Measurements from ENCODE around the gene KCNA5. TPM values are rescaled to one million over a fixed set of nuclear protein-coding genes. Genes with fewer than 3 reads are reported as not detected.

The KCNA5 gene
- not detected for polyA plus RNA-seq (2013, experiment 1 of 2)
- polyA plus RNA-seq (2013, experiment 2 of 2) = not detected

DNA sequence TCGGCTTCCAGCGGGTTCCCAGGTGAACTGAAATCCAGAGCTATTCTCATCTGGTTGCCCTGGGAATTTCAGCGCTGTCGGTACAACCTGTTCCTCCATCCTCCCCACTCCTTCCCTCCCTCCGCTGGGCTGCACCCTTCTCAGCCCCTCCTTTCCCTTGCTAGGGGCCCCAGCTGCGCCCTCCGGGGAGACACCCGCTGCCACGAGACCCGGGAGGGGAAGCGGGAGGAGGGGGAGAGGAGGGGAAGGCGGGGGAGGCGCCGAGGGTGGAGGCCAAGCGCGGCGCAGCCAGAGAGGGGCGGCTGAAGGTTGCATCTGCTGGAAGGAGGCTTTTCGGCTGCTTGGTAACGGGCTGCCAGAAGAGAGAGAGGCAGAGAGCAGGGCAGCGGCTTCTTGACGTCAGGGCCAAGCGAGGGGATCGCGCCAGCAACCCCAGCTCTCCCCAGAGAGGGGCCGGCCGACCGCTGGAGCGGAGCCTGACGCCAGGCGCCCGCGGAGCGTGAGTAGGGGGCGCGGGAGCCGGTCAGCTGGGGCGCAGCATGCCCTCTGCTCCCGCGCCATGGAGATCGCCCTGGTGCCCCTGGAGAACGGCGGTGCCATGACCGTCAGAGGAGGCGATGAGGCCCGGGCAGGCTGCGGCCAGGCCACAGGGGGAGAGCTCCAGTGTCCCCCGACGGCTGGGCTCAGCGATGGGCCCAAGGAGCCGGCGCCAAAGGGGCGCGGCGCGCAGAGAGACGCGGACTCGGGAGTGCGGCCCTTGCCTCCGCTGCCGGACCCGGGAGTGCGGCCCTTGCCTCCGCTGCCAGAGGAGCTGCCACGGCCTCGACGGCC lies at the start of gene KCNA5:
TSS of gene KCNA5 (plus strand) at position 291 of the 831 bp plus-strand sequence. CDS start at position 560, 269 bp downstream.
- H3K9me3 ChIP-seq (ENCODE audit: control insufficient read depth, low read length) = peaks cover 6% of the 10 kb centered on the region
- no peaks in the 10 kb centered on the region for H3K79me1 ChIP-seq (replicated peaks; ENCODE audit: low read length, poor library complexity, severe bottlenecking)
- H3K4me2 ChIP-seq (ENCODE audit: low read length, poor library complexity, severe bottlenecking) = no peak within 1 kb of the TSS
- no peak within 1 kb of the TSS for H3K27ac ChIP-seq (ENCODE audit: low read length, poor library complexity, severe bottlenecking)
- no peak within 1 kb of the TSS for H3K4ac ChIP-seq (ENCODE audit: low read depth in 1 of 2, low read length in 2 of 2)
- no peak for DNase-seq
- H2AFZ ChIP-seq (ENCODE audit: low read depth, low read length) = no peak within 1 kb of the TSS
- WGBS = 4% methylated on average over 63 of the region's 68 CpGs
- no peak within 1 kb of the TSS for H4K91ac ChIP-seq (ENCODE audit: low read length)
- H3K18ac ChIP-seq (ENCODE audit: low read depth in 1 of 2, low read length in 2 of 2) = no peak within 1 kb of the TSS
- H3K36me3 ChIP-seq (ENCODE audit: control insufficient read depth in 1 of 2, insufficient read depth in 2 of 2, low read depth in 1 of 2, low read length in 2 of 2) = no peaks in the 10 kb centered on the region
- H3K27me3 ChIP-seq (ENCODE audit: control insufficient read depth in 1 of 2, insufficient read depth in 1 of 2, low read length in 2 of 2) = peaks cover 52 to 87% of the 10 kb centered on the region in 2 experiments
- peak within 1 kb of the TSS in 1 of 2 experiments; percentile 59 for H3K23ac ChIP-seq (ENCODE audit: low read length in 2 of 2)
- no peak within 1 kb of the TSS for H2AK5ac ChIP-seq (ENCODE audit: low read length, severe bottlenecking)
- H3K14ac ChIP-seq (ENCODE audit: low read length in 2 of 2) = no peak within 1 kb of the TSS
- no peak within 1 kb of the TSS for H2BK12ac ChIP-seq (ENCODE audit: low read length in 2 of 2)
- H2BK120ac ChIP-seq (ENCODE audit: low read depth, low read length) = no peak within 1 kb of the TSS
- no peak within 1 kb of the TSS for H3K4me3 ChIP-seq (ENCODE audit: insufficient read depth in 1 of 2, low read depth in 1 of 2, low read length in 2 of 2)
- no peaks in the 10 kb centered on the region for H3K4me1 ChIP-seq (ENCODE audit: control insufficient read depth, insufficient read depth, low read depth, low read length)
- no peak within 1 kb of the TSS for H2BK5ac ChIP-seq (ENCODE audit: low read depth, low read length, poor library complexity, severe bottlenecking)
- H2BK15ac ChIP-seq (ENCODE audit: low read depth, poor library complexity, severe bottlenecking) = no peak within 1 kb of the TSS
- H4K8ac ChIP-seq (ENCODE audit: low read length) = no peak within 1 kb of the TSS
- H3K9ac ChIP-seq (ENCODE audit: low read length) = no peak within 1 kb of the TSS

DNA sequence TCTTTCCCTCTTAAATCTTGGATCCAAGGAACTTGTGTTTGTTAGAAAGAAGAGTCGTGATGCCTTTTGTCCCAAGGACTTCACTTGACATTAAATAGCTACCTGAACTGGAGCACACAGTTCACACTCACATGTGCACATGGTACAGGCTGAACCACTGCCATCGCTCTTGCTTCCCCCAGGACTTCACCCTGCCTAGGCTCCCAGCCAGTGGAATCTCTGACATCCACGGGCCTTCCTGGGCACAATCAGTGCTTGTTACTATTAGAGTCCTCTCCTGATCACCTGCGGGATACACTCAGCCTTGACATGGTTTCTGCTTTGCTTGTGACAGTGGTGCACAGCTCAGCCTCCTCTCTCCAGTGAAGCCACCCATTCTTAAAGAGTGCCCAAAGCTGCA lies 49.1 kb upstream of the KCNA5 start:
- Histone ChIP-seq H2BK15ac (ENCODE audit: low read depth, poor library complexity, severe bottlenecking) (no peak overlapping the region), H2BK120ac (ENCODE audit: low read depth, low read length) (no peak overlapping the region), H4K91ac (ENCODE audit: low read length) (no peak overlapping the region)

DNA sequence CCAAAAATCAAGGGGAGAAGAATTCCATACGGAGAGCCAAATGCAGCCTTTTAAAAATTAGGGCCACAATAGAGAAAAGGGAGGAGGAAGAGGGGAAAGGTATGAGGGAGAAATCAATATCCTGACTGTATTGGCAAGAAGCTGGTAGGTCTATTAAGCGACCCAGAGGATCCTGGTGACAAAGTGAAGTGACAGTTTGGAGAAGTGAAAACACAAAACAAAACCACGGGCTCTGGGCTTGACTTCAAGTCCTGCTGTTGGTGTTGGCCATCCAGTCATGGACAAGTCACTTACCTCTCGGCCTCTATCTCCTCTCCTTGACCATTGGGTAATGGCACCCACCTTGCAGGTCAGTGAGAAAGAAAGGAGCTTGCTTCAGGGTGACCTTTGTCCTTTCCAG lies 47.0 kb upstream of the KCNA5 start:
- H4K91ac ChIP-seq (ENCODE audit: low read length) = no peak overlapping the region
- no peak for DNase-seq
- no peak overlapping the region for H4K8ac ChIP-seq (ENCODE audit: low read length)
- no peak overlapping the region for H2AFZ ChIP-seq (ENCODE audit: low read depth, low read length)
- no peaks in the 10 kb centered on the region for H3K9me3 ChIP-seq (ENCODE audit: control insufficient read depth, low read length)
- no peak overlapping the region for H3K27ac ChIP-seq (ENCODE audit: low read length, poor library complexity, severe bottlenecking)
- no peak overlapping the region for H3K4me3 ChIP-seq (ENCODE audit: insufficient read depth in 1 of 2, low read depth in 1 of 2, low read length in 2 of 2)
- H2AK5ac ChIP-seq (ENCODE audit: low read length, severe bottlenecking) = no peak overlapping the region
- H3K79me1 ChIP-seq (replicated peaks; ENCODE audit: low read length, poor library complexity, severe bottlenecking) = no peaks in the 10 kb centered on the region
- 67% methylated on average over 4 of the region's 4 CpGs for WGBS
- no peak overlapping the region for H3K14ac ChIP-seq (ENCODE audit: low read length in 2 of 2)
- no peak overlapping the region for H3K18ac ChIP-seq (ENCODE audit: low read depth in 1 of 2, low read length in 2 of 2)
- no peak overlapping the region for H2BK15ac ChIP-seq (ENCODE audit: low read depth, poor library complexity, severe bottlenecking)
- no peak overlapping the region for H2BK120ac ChIP-seq (ENCODE audit: low read depth, low read length)
- H3K23ac ChIP-seq (ENCODE audit: low read length in 2 of 2) = no peak overlapping the region
- no peaks in the 10 kb centered on the region for H3K36me3 ChIP-seq (ENCODE audit: control insufficient read depth in 1 of 2, insufficient read depth in 2 of 2, low read depth in 1 of 2, low read length in 2 of 2)
- no peak overlapping the region for H3K4me2 ChIP-seq (ENCODE audit: low read length, poor library complexity, severe bottlenecking)
- H3K4me1 ChIP-seq (ENCODE audit: control insufficient read depth, insufficient read depth, low read depth, low read length) = peaks cover 7% of the 10 kb centered on the region
- H2BK12ac ChIP-seq (ENCODE audit: low read length in 2 of 2) = no peak overlapping the region
- no peak overlapping the region for H3K4ac ChIP-seq (ENCODE audit: low read depth in 1 of 2, low read length in 2 of 2)
- peaks cover 0 to 16% of the 10 kb centered on the region in 2 experiments for H3K27me3 ChIP-seq (ENCODE audit: control insufficient read depth in 1 of 2, insufficient read depth in 1 of 2, low read length in 2 of 2)
- no peak overlapping the region for H2BK5ac ChIP-seq (ENCODE audit: low read depth, low read length, poor library complexity, severe bottlenecking)
- H3K9ac ChIP-seq (ENCODE audit: low read length) = no peak overlapping the region

More for the DNA sequence above, 49.1 kb upstream of the KCNA5 start:
- Histone ChIP-seq H3K9me3 (ENCODE audit: control insufficient read depth, low read length) (no peaks in the 10 kb centered on the region), H3K27me3 (ENCODE audit: control insufficient read depth in 1 of 2, insufficient read depth in 1 of 2, low read length in 2 of 2) (no peaks in the 10 kb centered on the region), H2AK5ac (ENCODE audit: low read length, severe bottlenecking) (no peak overlapping the region), H3K18ac (ENCODE audit: low read depth in 1 of 2, low read length in 2 of 2) (no peak overlapping the region), H3K23ac (ENCODE audit: low read length in 2 of 2) (no peak overlapping the region), H2BK5ac (ENCODE audit: low read depth, low read length, poor library complexity, severe bottlenecking) (no peak overlapping the region), H3K27ac (ENCODE audit: low read length, poor library complexity, severe bottlenecking) (no peak overlapping the region), H3K36me3 (ENCODE audit: control insufficient read depth in 1 of 2, insufficient read depth in 2 of 2, low read depth in 1 of 2, low read length in 2 of 2) (no peaks in the 10 kb centered on the region), H3K4me2 (ENCODE audit: low read length, poor library complexity, severe bottlenecking) (no peak overlapping the region), H3K4me1 (ENCODE audit: control insufficient read depth, insufficient read depth, low read depth, low read length) (peaks cover 7% of the 10 kb centered on the region), H2AFZ (ENCODE audit: low read depth, low read length) (no peak overlapping the region), H3K4me3 (ENCODE audit: insufficient read depth in 1 of 2, low read depth in 1 of 2, low read length in 2 of 2) (no peak overlapping the region), H3K4ac (ENCODE audit: low read depth in 1 of 2, low read length in 2 of 2) (no peak overlapping the region), H3K9ac (ENCODE audit: low read length) (no peak overlapping the region), H4K8ac (ENCODE audit: low read length) (no peak overlapping the region), H3K79me1 (replicated peaks; ENCODE audit: low read length, poor library complexity, severe bottlenecking) (no peaks in the 10 kb centered on the region), H3K14ac (ENCODE audit: low read length in 2 of 2) (no peak overlapping the region), H2BK12ac (ENCODE audit: low read length in 2 of 2) (no peak overlapping the region)
- no peak for DNase-seq
- WGBS = 67% methylated on average over 4 of the region's 4 CpGs

DNA sequence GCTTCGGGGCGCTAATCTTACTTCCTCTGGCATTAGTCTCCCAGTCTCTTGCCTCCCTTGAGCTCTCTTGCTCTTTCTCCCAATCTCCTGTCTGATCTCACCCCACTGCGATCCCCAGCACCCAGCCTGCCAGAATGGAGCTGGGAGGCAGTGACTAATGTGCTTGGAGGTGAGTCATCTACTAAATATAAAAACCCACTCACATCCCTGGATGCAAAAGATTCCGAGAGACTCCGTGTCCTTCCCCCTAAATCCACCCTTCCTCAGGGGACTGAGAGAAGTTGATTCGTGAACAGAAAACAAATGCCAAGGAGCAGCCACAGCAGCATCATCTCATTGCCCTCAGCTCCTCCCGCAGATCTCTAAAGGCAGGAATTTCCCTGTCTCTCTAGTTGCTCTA lies 45.7 kb upstream of the KCNA5 start:
- Histone ChIP-seq H3K9me3 (ENCODE audit: control insufficient read depth, low read length) (no peaks in the 10 kb centered on the region), H4K91ac (ENCODE audit: low read length) (no peak overlapping the region), H3K4ac (ENCODE audit: low read depth in 1 of 2, low read length in 2 of 2) (no peak overlapping the region), H3K14ac (ENCODE audit: low read length in 2 of 2) (no peak overlapping the region), H3K79me1 (replicated peaks; ENCODE audit: low read length, poor library complexity, severe bottlenecking) (no peaks in the 10 kb centered on the region), H3K9ac (ENCODE audit: low read length) (peak overlapping the region; percentile 62), H3K4me1 (ENCODE audit: control insufficient read depth, insufficient read depth, low read depth, low read length) (peaks cover 7% of the 10 kb centered on the region), H3K27ac (ENCODE audit: low read length, poor library complexity, severe bottlenecking) (no peak overlapping the region), H2BK5ac (ENCODE audit: low read depth, low read length, poor library complexity, severe bottlenecking) (no peak overlapping the region), H3K36me3 (ENCODE audit: control insufficient read depth in 1 of 2, insufficient read depth in 2 of 2, low read depth in 1 of 2, low read length in 2 of 2) (no peaks in the 10 kb centered on the region), H3K23ac (ENCODE audit: low read length in 2 of 2) (no peak overlapping the region), H3K27me3 (ENCODE audit: control insufficient read depth in 1 of 2, insufficient read depth in 1 of 2, low read length in 2 of 2) (peaks cover 0 to 16% of the 10 kb centered on the region in 2 experiments), H2BK12ac (ENCODE audit: low read length in 2 of 2) (no peak overlapping the region), H2AFZ (ENCODE audit: low read depth, low read length) (no peak overlapping the region), H4K8ac (ENCODE audit: low read length) (no peak overlapping the region), H3K4me2 (ENCODE audit: low read length, poor library complexity, severe bottlenecking) (no peak overlapping the region), H2BK120ac (ENCODE audit: low read depth, low read length) (no peak overlapping the region), H3K4me3 (ENCODE audit: insufficient read depth in 1 of 2, low read depth in 1 of 2, low read length in 2 of 2) (peak overlapping the region in 1 of 2 experiments; percentile 25), H2BK15ac (ENCODE audit: low read depth, poor library complexity, severe bottlenecking) (no peak overlapping the region), H3K18ac (ENCODE audit: low read depth in 1 of 2, low read length in 2 of 2) (no peak overlapping the region), H2AK5ac (ENCODE audit: low read length, severe bottlenecking) (no peak overlapping the region)
- DNase-seq = peak; percentile 24
- 24% methylated on average over 5 of the region's 7 CpGs for WGBS
